ENCODE results near the gene SLC10A4. TPM values are rescaled to one million over a fixed set of nuclear protein-coding genes. Genes with fewer than 3 reads are reported as not detected.

Gene SLC10A4
- total RNA-seq, 1 experiment from 2014 or later: 1.7 TPM

DNA sequence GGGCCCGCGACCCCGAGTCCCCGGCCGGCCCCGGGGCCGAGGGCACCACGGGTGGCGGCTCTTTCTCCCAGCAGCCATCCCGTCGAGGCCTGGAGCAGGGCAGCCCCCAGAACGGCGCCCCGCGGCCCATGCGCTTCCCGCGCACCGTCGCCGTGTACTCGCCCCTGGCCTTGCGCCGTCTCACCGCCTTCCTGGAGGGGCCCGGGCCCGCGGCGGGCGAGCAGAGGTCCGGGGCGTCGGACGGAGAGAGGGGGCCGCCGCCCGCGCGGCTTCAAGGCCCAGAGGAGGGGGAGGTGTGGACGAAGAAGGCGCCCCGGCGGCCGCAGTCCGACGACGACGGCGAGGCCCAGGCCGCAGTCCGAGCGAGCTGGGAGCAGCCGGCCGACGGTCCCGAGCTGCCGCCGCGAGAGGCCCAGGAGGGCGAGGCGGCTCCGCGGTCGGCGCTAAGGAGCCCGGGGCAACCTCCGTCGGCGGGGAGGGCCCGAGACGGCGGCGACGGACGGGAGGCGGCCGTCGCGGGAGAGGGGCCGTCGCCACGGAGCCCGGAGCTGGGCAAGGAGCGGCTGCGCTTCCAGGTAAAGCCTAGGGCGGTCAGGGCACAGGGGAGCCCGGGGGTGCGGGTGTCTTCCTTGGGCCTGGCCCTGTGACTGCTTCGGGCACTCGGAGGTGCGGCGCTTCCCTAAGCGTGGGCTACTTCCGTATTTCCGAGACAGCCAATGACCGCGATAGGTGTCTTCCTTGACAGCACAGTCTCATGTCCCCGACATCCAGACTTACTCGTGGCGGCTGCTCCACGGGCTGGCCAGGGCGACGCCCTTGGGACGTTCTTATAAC is 7.8 kb downstream of the SLC10A4 start:
- CTCF ChIA-PET: no interaction called here
- H3K27me3 ChIP-seq (replicated peaks; ENCODE audit: control insufficient read depth, insufficient read depth, low read length): no peaks in the 10 kb centered on the region
- H3K4me3 Mint-ChIP-seq (ENCODE audit: unreplicated experiment): no peak overlapping the region
- H3K9me3 Mint-ChIP-seq (ENCODE audit: unreplicated experiment): no peaks in the 10 kb centered on the region
- intact Hi-C loops (cut with micrococcal nuclease; ENCODE audit: unreplicated experiment): no loop called here
- H3K36me3 Mint-ChIP-seq (ENCODE audit: insufficient read depth, unreplicated experiment): no peaks in the 10 kb centered on the region
- H3K27ac Mint-ChIP-seq (ENCODE audit: unreplicated experiment): no peak overlapping the region
- H3K9me3 ChIP-seq: no peaks in the 10 kb centered on the region
- TF ChIP-seq, protein P1, sequence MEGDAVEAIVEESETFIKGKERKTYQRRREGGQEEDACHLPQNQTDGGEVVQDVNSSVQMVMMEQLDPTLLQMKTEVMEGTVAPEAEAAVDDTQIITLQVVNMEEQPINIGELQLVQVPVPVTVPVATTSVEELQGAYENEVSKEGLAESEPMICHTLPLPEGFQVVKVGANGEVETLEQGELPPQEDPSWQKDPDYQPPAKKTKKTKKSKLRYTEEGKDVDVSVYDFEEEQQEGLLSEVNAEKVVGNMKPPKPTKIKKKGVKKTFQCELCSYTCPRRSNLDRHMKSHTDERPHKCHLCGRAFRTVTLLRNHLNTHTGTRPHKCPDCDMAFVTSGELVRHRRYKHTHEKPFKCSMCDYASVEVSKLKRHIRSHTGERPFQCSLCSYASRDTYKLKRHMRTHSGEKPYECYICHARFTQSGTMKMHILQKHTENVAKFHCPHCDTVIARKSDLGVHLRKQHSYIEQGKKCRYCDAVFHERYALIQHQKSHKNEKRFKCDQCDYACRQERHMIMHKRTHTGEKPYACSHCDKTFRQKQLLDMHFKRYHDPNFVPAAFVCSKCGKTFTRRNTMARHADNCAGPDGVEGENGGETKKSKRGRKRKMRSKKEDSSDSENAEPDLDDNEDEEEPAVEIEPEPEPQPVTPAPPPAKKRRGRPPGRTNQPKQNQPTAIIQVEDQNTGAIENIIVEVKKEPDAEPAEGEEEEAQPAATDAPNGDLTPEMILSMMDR (IDR thresholded peaks at IDR 0.05; ENCODE audit: insufficient read depth in 1 of 2, low read depth in 1 of 2, low read length in 1 of 2, severe bottlenecking in 1 of 2, unreplicated experiment in 1 of 2): no peak
- no TSS peak for BruUV-seq (replicated peaks)
- H3K36me3 ChIP-seq (ENCODE audit: control insufficient read depth, insufficient read depth, low read length): no peaks in the 10 kb centered on the region
- no peaks in the 10 kb centered on the region for H3K4me1 ChIP-seq
- POLR2A ChIA-PET: no interaction called here
- DNase-seq: no peak
- no peaks in the 10 kb centered on the region for H3K27me3 Mint-ChIP-seq (ENCODE audit: insufficient read depth, unreplicated experiment)
- no peak overlapping the region for H3K4me3 ChIP-seq (ENCODE audit: low read depth, low read length)
- H3K4me1 Mint-ChIP-seq (ENCODE audit: low read depth, unreplicated experiment): no peaks in the 10 kb centered on the region

DNA sequence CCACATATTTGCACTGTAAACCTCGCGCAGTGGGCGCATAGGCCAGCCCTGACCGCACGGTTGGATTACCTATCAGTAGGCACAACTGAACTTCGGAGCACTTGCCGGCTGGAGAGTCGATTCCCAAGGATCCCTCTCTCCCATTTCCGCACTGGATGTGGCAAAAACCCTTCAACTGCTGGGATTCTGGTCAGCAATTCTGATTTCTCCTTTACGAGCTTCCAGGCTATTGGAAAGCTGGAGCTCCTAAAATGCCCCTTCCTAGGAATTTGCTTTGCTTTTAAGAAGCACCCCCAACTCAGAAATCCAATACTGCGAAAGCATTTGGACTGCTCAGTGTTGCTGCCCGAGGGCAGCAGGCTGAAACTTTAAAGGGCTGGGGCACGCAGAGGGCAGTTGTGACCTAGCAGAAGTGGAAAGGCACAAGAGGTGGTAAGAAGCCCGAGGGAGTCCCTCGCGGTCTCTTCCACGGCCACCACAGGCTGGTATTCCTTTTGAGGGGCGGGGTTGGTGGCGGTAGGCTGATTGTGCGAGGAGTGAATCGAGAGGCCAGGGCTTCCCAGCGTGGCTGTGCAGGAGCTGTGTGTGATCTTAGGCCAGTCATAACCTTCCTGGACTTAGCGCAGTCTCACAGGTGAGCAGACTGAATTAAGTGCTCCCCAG is 8.5 kb downstream of the SLC10A4 start:
- Mint-ChIP-seq H3K4me1 (ENCODE audit: low read depth, unreplicated experiment) (no peaks in the 10 kb centered on the region), H3K27ac (ENCODE audit: unreplicated experiment) (no peak overlapping the region), H3K36me3 (ENCODE audit: insufficient read depth, unreplicated experiment) (no peaks in the 10 kb centered on the region), H3K27me3 (ENCODE audit: insufficient read depth, unreplicated experiment) (no peaks in the 10 kb centered on the region), H3K4me3 (ENCODE audit: unreplicated experiment) (no peak overlapping the region), H3K9me3 (ENCODE audit: unreplicated experiment) (no peaks in the 10 kb centered on the region)
- H3K4me3 ChIP-seq (ENCODE audit: low read depth, low read length): no peak overlapping the region
- H3K36me3 ChIP-seq (ENCODE audit: control insufficient read depth, insufficient read depth, low read length): no peaks in the 10 kb centered on the region
- no TSS peak for BruUV-seq (replicated peaks)
- TF ChIP-seq, protein P1 (IDR thresholded peaks at IDR 0.05; ENCODE audit: insufficient read depth in 1 of 2, low read depth in 1 of 2, low read length in 1 of 2, severe bottlenecking in 1 of 2, unreplicated experiment in 1 of 2): no peak
- intact Hi-C loops (cut with micrococcal nuclease; ENCODE audit: unreplicated experiment): no loop called here
- no peaks in the 10 kb centered on the region for H3K4me1 ChIP-seq
- CTCF ChIA-PET: no interaction called here
- H3K9me3 ChIP-seq: no peaks in the 10 kb centered on the region
- no peak for DNase-seq
- no peaks in the 10 kb centered on the region for H3K27me3 ChIP-seq (replicated peaks; ENCODE audit: control insufficient read depth, insufficient read depth, low read length)
- POLR2A ChIA-PET: no interaction called here

DNA sequence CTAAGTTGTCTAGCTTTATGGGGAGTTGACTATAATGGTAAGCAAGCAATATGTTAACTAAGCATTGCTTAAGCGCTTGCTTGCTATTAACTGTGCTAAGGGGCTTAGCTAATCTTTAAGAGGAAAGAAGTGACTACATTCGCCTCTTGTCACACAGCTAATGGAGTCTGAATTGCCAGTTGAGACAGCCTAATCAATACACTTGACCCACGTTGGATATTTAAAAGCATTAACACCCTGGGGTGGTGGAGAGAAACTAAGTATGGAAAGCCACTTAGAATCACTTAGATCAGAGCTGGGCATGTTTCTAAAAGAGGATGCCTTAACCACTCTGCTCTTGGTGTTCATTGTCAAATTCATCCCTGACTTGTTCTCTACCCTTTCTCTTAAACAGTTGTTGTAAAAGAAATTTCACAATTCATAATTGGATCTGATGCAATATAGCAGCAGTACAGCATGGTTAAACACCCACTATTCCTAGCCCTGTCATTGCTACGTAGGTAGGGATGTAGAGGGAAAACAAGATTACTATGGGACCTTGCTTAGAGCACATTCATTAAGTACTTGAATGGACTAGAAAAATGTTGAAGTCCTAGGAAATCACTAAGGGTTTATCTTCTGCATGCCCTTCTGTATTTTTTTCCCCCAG is 10.4 kb downstream of the SLC10A4 start:
- POLR2A ChIA-PET: interaction anchor here (0.5 kb wide), 1 partner anchor 37 kb away, joined by 3 read pairs; no protein-coding TSS in a partner anchor
- Histone ChIP-seq H3K27me3 (replicated peaks; ENCODE audit: control insufficient read depth, insufficient read depth, low read length) (no peaks in the 10 kb centered on the region), H3K36me3 (ENCODE audit: control insufficient read depth, insufficient read depth, low read length) (no peaks in the 10 kb centered on the region), H3K4me3 (ENCODE audit: low read depth, low read length) (no peak overlapping the region), H3K4me1 (no peaks in the 10 kb centered on the region), H3K9me3 (no peaks in the 10 kb centered on the region)
- TF ChIP-seq, protein P1 (IDR thresholded peaks at IDR 0.05; ENCODE audit: insufficient read depth in 1 of 2, low read depth in 1 of 2, low read length in 1 of 2, severe bottlenecking in 1 of 2, unreplicated experiment in 1 of 2): no peak
- H3K27ac Mint-ChIP-seq (ENCODE audit: unreplicated experiment): no peak overlapping the region
- no peak for DNase-seq
- H3K27me3 Mint-ChIP-seq (ENCODE audit: insufficient read depth, unreplicated experiment): no peaks in the 10 kb centered on the region
- intact Hi-C loops (cut with micrococcal nuclease; ENCODE audit: unreplicated experiment): no loop called here
- CTCF ChIA-PET: no interaction called here
- no peaks in the 10 kb centered on the region for H3K4me1 Mint-ChIP-seq (ENCODE audit: low read depth, unreplicated experiment)
- no peak overlapping the region for H3K4me3 Mint-ChIP-seq (ENCODE audit: unreplicated experiment)
- no peaks in the 10 kb centered on the region for H3K36me3 Mint-ChIP-seq (ENCODE audit: insufficient read depth, unreplicated experiment)
- no TSS peak for BruUV-seq (replicated peaks)
- no peaks in the 10 kb centered on the region for H3K9me3 Mint-ChIP-seq (ENCODE audit: unreplicated experiment)

All from Caco-2 (cell line).